Measurements from ENCODE around the gene IPO13. TPM values are rescaled to one million over a fixed set of nuclear protein-coding genes. Genes with fewer than 3 reads are reported as not detected.
A peak's percentile ranks its signal among the peaks of the same experiment; 100 is the strongest.

Gene IPO13
- total RNA-seq, 2 donors from 2014 or later, result 25.9 to 28.1 TPM

DNA sequence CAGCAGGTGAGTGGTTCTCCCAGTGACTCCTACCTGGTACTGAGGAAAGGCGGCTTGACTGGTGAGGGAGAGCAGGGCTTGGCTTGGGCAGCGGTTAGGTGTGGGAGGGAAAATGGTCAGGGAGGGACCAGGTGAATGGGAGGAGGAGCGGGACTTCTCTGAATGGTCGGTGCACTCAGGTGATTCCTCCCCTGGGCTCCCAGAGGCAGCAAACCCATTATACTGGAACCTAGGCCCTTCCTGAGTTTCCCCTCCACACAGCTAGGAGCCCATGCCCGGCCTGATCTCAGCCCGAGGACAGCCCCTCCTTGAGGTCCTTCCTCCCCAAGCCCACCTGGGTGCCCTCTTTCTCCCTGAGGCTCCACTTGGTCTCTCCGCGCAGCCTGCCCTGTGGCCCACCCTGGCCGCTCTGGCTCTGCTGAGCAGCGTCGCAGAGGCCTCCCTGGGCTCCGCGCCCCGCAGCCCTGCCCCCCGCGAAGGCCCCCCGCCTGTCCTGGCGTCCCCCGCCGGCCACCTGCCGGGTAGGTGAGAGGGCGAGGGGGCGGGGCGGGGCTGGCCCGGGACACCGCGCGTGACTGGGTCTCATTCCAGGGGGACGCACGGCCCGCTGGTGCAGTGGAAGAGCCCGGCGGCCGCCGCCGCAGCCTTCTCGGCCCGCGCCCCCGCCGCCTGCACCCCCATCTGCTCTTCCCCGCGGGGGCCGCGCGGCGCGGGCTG is 10.9 kb upstream of the IPO13 start:
- TF ChIP-seq CTCF (IDR thresholded peaks at IDR 0.05), result no peak
- peaks cover 0 to 3% of the 10 kb centered on the region in 2 donors for H3K27me3 ChIP-seq
- no peaks in the 10 kb centered on the region for H3K9me3 ChIP-seq
- no peak overlapping the region for H3K27ac ChIP-seq
- no peaks in the 10 kb centered on the region for H3K36me3 ChIP-seq
- DNase-seq (ENCODE audit: low spot score), result no peak
- peaks cover 0 to 37% of the 10 kb centered on the region in 2 donors for H3K4me1 ChIP-seq
- peak overlapping the region; percentile 32 to 52 for H3K4me3 ChIP-seq

DNA sequence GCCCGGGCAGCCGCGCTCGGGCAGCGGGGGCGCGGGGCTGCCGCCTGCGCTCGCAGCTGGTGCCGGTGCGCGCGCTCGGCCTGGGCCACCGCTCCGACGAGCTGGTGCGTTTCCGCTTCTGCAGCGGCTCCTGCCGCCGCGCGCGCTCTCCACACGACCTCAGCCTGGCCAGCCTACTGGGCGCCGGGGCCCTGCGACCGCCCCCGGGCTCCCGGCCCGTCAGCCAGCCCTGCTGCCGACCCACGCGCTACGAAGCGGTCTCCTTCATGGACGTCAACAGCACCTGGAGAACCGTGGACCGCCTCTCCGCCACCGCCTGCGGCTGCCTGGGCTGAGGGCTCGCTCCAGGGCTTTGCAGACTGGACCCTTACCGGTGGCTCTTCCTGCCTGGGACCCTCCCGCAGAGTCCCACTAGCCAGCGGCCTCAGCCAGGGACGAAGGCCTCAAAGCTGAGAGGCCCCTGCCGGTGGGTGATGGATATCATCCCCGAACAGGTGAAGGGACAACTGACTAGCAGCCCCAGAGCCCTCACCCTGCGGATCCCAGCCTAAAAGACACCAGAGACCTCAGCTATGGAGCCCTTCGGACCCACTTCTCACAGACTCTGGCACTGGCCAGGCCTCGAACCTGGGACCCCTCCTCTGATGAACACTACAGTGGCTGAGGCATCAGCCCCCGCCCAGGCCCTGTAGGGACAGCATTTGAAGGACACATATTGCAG is 10.2 kb upstream of the IPO13 start:
- no peak overlapping the region for H3K27ac ChIP-seq
- H3K4me1 ChIP-seq, result peaks cover 0 to 37% of the 10 kb centered on the region in 2 donors
- H3K36me3 ChIP-seq, result no peaks in the 10 kb centered on the region
- H3K4me3 ChIP-seq, result peak overlapping the region; percentile 14 to 52
- no peak for DNase-seq (ENCODE audit: low spot score)
- peaks cover 0 to 3% of the 10 kb centered on the region in 2 donors for H3K27me3 ChIP-seq
- TF ChIP-seq CTCF (IDR thresholded peaks at IDR 0.05), result no peak
- no peaks in the 10 kb centered on the region for H3K9me3 ChIP-seq

- Histone ChIP-seq H3K4me3 (no peak overlapping the region), H3K27ac (no peak overlapping the region), H3K36me3 (no peaks in the 10 kb centered on the region), H3K4me1 (peaks cover 0 to 37% of the 10 kb centered on the region in 2 donors), H3K9me3 (no peaks in the 10 kb centered on the region), H3K27me3 (peaks cover 0 to 3% of the 10 kb centered on the region in 2 donors)
- DNase-seq (ENCODE audit: low spot score), result no peak
- TF ChIP-seq CTCF (IDR thresholded peaks at IDR 0.05), result no peak
Observed at GRCh38 chr1:43937179-43937865, 9.4 kb upstream of the IPO13 start.

GRCh38 chr1:43938383-43938782 is 8.4 kb upstream of the IPO13 start:
- Histone ChIP-seq H3K27ac (no peak overlapping the region), H3K4me3 (no peak overlapping the region), H3K36me3 (no peaks in the 10 kb centered on the region), H3K9me3 (no peaks in the 10 kb centered on the region), H3K4me1 (peaks cover 0 to 31% of the 10 kb centered on the region in 2 donors), H3K27me3 (peaks cover 0 to 3% of the 10 kb centered on the region in 2 donors)
- DNase-seq (ENCODE audit: low spot score), result no peak
- TF ChIP-seq CTCF (IDR thresholded peaks at IDR 0.05), result no peak

DNA sequence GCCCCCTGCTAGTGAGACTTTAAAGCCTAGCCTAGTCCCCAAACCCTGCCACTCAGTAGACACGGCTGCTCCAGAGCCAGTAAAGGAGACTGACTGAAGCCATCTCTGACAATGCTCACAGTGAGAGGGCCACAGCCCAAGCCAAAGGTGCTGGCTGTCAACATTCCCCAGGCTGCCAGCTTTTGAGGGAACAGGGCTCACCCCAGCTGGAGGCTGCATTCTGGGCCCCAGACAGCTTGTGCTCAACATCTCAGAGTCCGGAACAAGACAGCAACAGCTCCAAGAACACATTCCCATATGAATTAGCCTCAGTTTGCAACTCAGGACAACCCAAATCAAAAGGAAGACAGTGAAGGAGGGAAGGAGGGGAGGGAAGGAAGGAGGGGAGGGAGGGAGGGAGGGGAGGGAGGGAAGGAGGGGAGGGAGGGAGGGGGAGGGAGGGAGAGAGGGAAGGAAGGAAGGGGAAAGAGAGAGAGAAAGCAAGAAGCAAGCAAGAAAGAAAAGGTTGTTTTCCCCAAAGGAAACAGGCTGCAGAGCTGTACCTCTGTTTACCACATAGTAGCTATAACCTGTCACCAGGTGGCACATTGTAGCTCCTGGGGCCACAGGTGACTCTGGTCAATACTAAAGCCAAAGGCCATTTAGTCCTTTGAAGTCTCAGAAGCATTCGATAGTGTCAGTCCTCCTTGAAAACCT is 7.7 kb upstream of the IPO13 start:
- no peak for TF ChIP-seq CTCF (IDR thresholded peaks at IDR 0.05)
- no peak for DNase-seq (ENCODE audit: low spot score)
- Histone ChIP-seq H3K4me1 (peaks cover 0 to 24% of the 10 kb centered on the region in 2 donors), H3K4me3 (no peak overlapping the region), H3K27me3 (no peaks in the 10 kb centered on the region), H3K36me3 (no peaks in the 10 kb centered on the region), H3K9me3 (no peaks in the 10 kb centered on the region), H3K27ac (no peak overlapping the region)

Data from right atrium auricular region (tissue), 2 donors.